ENCODE results near the gene CBFA2T2.

The CBFA2T2 gene

GRCh38 chr20:33584976-33585375 lies 95.1 kb downstream of the CBFA2T2 start:
- no peak for DNase-seq

- no peak for DNase-seq
Measured at GRCh38 chr20:33585413-33585812, 95.5 kb downstream of the CBFA2T2 start.

- DNase-seq: no peak
Measured at GRCh38 chr20:33589059-33589458, 99.2 kb downstream of the CBFA2T2 start.

- DNase-seq: peak; percentile 91
Measured at GRCh38 chr20:33591901-33592300, 102.0 kb downstream of the CBFA2T2 start.

- no peak for DNase-seq
Measured at GRCh38 chr20:33594743-33595142, 104.8 kb downstream of the CBFA2T2 start.

GRCh38 chr20:33600414-33600813 lies 110.5 kb downstream of the CBFA2T2 start:
- no peak for DNase-seq

GRCh38 chr20:33600981-33601380 lies 111.1 kb downstream of the CBFA2T2 start:
- no peak for DNase-seq

GRCh38 chr20:33601861-33602260 lies 112.0 kb downstream of the CBFA2T2 start:
- DNase-seq: no peak

- DNase-seq: no peak
Measured at GRCh38 chr20:33602826-33603590, 113.1 kb downstream of the CBFA2T2 start.

- no peak for DNase-seq
Measured at GRCh38 chr20:33604084-33604990, 114.4 kb downstream of the CBFA2T2 start.

- no peak for DNase-seq
Measured at GRCh38 chr20:33604991-33605370, 115.1 kb downstream of the CBFA2T2 start.

- no peak for DNase-seq
Measured at GRCh38 chr20:33606118-33606771, 116.3 kb downstream of the CBFA2T2 start.

- no peak for DNase-seq
Measured at GRCh38 chr20:33609504-33609903, 119.6 kb downstream of the CBFA2T2 start.

- no peak for DNase-seq
Measured at GRCh38 chr20:33611106-33611505, 121.2 kb downstream of the CBFA2T2 start.

GRCh38 chr20:33612001-33612400 lies 122.1 kb downstream of the CBFA2T2 start:
- no peak for DNase-seq

- DNase-seq: no peak
Measured at GRCh38 chr20:33621717-33622400, 132.0 kb downstream of the CBFA2T2 start.

GRCh38 chr20:33622705-33623365 lies 132.9 kb downstream of the CBFA2T2 start:
- no peak for DNase-seq

- DNase-seq: no peak
Measured at GRCh38 chr20:33624399-33624798, 134.5 kb downstream of the CBFA2T2 start.

GRCh38 chr20:33626190-33626589 lies 136.3 kb downstream of the CBFA2T2 start:
- no peak for DNase-seq

- no peak for DNase-seq
Measured at GRCh38 chr20:33627577-33628216, 137.8 kb downstream of the CBFA2T2 start.

GRCh38 chr20:33629533-33629932 lies 139.6 kb downstream of the CBFA2T2 start:
- DNase-seq: no peak

GRCh38 chr20:33629979-33630378 lies 140.1 kb downstream of the CBFA2T2 start:
- DNase-seq: no peak
